NCI-H510A treated with DMSO at 0.1 percent for 48 hours (cell line): ENCODE data around the gene SETD2.
"Not testable (repeated sequence)": the region's sequence is repeated elsewhere in the genome, so short reads cannot be mapped to it uniquely, and the experiment has no call there.

ENCODE experiments used
- DNase-seq: peaks from one replicate; lab custom pipeline; 2025; lab: John Stamatoyannopoulos, UW

Gene SETD2

GRCh38 chr3:47034868-47035489 is 128.9 kb downstream of the SETD2 start:
- DNase-seq = no peak

GRCh38 chr3:47031041-47031440 is 132.9 kb downstream of the SETD2 start:
- DNase-seq = not testable (repeated sequence)

- DNase-seq = no peak
Observed at GRCh38 chr3:47028667-47029066, 135.2 kb downstream of the SETD2 start.

- DNase-seq = no peak
Observed at GRCh38 chr3:47028146-47028545, 135.8 kb downstream of the SETD2 start.

- DNase-seq = not testable (repeated sequence)
Observed at GRCh38 chr3:47026432-47026831, 137.5 kb downstream of the SETD2 start.

GRCh38 chr3:47024932-47025331 is 139.0 kb downstream of the SETD2 start:
- DNase-seq = no peak

- DNase-seq = peak; percentile 22
Observed at GRCh38 chr3:47022641-47023071, 141.3 kb downstream of the SETD2 start.

GRCh38 chr3:47020311-47020710 is 143.6 kb downstream of the SETD2 start:
- DNase-seq = no peak

GRCh38 chr3:47019201-47019600 is 144.7 kb downstream of the SETD2 start:
- no peak for DNase-seq

GRCh38 chr3:47018269-47018611 is 145.7 kb downstream of the SETD2 start:
- no peak for DNase-seq

- no peak for DNase-seq
Observed at GRCh38 chr3:47017504-47018268, 146.2 kb downstream of the SETD2 start.

- no peak for DNase-seq
Observed at GRCh38 chr3:47016934-47017435, 146.9 kb downstream of the SETD2 start.

GRCh38 chr3:47016086-47016933 is 147.6 kb downstream of the SETD2 start:
- no peak for DNase-seq

GRCh38 chr3:47015151-47015550 is 148.8 kb downstream of the SETD2 start:
- no peak for DNase-seq

- DNase-seq = no peak
Observed at GRCh38 chr3:47014036-47014435, 149.9 kb downstream of the SETD2 start.

- DNase-seq = no peak
Observed at GRCh38 chr3:47013231-47013630, 150.7 kb downstream of the SETD2 start.

- DNase-seq = no peak
Observed at GRCh38 chr3:47012342-47013230, 151.3 kb downstream of the SETD2 start.

- no peak for DNase-seq
Observed at GRCh38 chr3:47011371-47011770, 152.5 kb downstream of the SETD2 start.

GRCh38 chr3:47010910-47011309 is 153.0 kb downstream of the SETD2 start:
- no peak for DNase-seq

GRCh38 chr3:47010111-47010712 is 153.7 kb downstream of the SETD2 start:
- DNase-seq = no peak
